GM18520 (cell line): ENCODE data around the gene CCDC148.
"Not testable (repeated sequence)": the region's sequence is repeated elsewhere in the genome, so short reads cannot be mapped to it uniquely, and the experiment has no call there.

ENCODE experiments used
- ATAC-seq: cut with Tn5 transposase; IDR thresholded peaks from one replicate; pipeline ENCODE4 v1.9.1; 2021; ENCODE audit not compliant: unreplicated experiment

CCDC148 gene

DNA sequence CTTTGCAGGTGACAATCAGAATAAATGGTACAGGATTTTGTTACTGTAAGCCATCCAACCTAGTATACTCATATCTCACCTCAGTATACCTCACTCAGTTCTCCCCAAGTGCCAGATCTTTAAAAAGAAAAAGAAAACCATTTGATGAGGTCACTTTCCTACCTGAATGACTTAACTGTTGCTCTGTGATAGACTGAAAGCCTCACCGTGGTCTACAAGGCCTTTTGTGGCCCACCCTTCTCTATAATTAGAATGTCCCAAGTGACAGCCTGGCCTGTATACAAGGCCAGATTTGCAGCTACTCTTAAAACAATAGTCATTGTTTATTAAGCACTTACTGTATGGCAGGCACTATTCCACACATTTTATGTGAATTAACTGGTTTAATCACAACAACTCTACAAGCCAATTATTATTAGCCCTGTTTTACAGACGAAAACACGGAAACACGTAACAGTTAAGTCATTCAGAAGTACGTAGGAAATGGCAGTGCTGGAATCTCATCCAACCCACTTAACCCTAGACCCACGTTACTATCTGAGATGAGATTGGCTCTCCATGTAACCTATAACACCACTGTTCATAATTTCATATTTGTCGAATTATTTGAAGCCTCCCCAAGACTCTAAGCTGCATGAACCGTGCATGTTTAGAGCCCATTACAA lies 28.5 kb upstream of the CCDC148 start:
- no peak for ATAC-seq

GRCh38 chr2:158482594-158482993 lies 26.0 kb upstream of the CCDC148 start:
- ATAC-seq: no peak

- ATAC-seq: no peak
Observed at GRCh38 chr2:158481116-158481515, 24.6 kb upstream of the CCDC148 start.

- ATAC-seq: no peak
Observed at GRCh38 chr2:158478816-158479215, 22.3 kb upstream of the CCDC148 start.

- ATAC-seq: no peak
Observed at GRCh38 chr2:158478237-158478636, 21.7 kb upstream of the CCDC148 start.

DNA sequence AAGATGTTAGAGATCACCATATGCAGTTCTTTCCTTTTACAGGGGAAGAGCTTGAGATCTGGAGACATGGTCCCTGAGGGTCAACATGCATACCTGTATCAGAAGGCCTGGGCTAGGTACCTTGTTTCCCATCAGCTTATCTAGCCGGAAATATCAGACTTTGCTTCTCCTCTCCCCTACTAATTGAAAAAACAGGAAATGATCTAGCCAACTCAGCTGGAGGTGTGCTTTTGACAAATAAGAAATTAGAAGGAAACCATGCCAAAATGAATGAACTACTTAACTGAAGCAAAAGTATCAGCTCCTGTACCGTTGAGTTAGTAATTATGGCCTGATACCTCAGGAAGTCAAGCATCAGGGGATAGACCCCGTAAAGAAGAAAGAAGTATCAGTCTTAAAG lies 20.6 kb upstream of the CCDC148 start:
- no peak for ATAC-seq

DNA sequence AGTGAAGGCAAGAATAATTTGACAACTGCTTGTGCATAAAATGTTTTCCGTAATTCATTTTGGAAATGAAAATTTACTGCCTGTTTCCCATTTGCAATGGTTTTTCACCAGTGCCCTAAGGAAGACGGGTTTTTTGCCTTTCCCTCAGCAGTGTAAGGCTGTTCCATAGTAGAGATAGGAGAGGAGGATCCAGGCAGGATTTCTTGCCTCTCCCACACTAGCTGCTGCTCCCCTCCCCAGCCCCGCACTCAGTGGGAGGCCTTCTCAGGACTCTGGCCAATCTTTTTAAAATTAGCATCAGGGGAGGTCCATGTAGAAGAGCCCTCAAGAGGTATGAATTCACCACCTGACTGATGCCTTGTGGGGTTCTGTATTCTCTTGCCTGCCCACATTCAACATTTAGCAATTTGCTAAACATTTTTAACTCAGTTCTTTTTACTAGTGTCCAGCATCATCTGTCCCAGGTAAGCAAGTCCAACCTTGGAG lies 18.0 kb upstream of the CCDC148 start:
- not testable (repeated sequence) for ATAC-seq

DNA sequence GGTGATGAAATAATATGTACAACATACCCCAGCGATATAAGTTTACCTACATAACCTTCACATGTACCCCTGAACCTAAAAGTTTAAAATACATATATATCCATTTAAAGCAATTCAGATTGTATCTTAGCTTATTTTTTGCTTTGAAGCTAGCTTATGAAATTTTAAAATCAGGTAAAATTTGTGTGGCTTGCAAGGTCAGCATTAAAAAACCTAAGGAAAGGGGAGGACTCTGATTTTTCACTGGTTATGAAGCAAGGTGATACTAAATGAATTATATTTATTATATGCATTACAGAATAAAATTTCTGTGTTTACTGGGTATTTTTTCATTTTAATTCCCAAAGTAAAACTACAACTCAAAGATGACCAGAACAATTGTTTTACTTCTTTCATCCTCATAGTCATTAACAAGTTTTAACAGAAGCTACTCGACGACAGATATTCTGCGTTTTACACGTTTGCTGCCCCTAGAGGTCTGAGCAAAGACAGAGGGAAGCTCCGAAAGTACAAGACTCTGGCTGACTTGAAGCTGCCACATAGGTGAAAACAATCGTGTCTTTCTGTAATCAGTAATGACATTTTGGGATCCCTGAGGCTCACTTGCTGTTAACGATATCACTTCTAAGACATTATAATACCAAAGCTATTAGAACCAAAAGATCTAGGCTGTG lies 17.3 kb upstream of the CCDC148 start:
- ATAC-seq: no peak

DNA sequence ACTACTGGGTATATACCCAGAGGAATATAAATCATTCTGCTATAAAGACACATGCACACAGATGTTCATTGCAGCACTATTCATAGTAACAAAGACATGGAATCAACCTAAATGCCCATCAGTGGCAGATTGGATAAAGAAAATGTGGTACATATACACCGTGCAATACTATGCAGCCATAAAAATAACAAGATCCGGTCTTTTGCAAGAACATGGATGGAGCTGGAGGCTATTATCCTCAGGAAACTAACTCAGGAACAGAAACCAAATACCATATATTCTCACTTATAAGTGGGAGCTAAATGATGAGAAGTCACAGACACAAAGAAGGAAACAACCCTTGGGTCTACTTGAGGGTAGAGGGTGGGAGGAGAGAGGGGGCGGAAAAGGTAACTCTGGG lies 16.7 kb upstream of the CCDC148 start:
- not testable (repeated sequence) for ATAC-seq

- not testable (repeated sequence) for ATAC-seq
Observed at GRCh38 chr2:158472829-158473228, 16.3 kb upstream of the CCDC148 start.

DNA sequence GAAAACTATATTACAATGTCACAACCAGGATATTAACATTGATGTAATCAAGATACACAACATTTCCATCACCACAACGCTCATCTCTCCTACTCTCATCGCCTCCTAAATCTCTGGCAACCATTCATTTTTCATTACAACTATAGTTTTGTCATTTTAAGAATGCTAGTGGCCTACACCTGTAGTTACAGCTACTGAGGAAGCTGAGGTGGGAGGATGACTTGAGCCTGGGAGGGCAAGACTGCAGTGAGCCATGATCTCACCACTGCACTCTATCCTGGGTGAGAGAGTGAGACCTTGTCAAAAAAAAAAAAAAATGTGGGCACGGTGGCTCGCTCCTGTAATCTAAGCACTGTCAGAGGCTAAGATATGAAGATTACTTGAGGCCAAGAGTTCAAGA lies 10.7 kb upstream of the CCDC148 start:
- ATAC-seq: no peak

GRCh38 chr2:158464426-158465281 lies 8.1 kb upstream of the CCDC148 start:
- ATAC-seq: peak; percentile 42

DNA sequence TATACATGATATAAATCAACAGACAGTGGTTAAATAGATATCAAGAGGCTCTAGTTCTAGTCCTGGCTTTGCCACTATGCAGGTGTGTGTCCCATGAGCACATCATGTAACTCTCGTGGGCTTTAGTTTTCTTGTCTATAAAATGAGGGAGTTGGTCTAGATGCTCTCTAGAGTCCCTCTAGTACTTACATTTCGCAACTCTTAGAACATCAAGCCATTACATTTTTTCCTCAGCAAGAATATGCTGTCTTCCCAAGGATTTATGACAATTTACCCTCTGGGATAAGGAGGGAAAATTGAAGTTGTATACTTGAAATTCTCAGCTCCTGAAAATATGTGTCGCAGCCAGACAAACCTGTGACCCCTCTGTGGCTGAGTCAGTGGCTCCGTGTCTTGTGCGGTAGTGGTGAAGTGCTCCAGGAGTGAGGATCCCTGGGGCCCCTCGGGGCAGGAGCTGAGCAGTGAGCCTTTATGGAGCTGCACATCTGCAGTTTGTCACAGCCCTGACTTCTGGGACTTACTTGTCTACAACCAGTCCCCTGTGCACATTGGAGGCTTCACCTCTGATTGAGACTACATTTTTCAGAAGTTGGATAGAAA lies 7.0 kb upstream of the CCDC148 start:
- ATAC-seq: no peak

GRCh38 chr2:158460632-158461297 lies 4.2 kb upstream of the CCDC148 start:
- ATAC-seq: no peak

DNA sequence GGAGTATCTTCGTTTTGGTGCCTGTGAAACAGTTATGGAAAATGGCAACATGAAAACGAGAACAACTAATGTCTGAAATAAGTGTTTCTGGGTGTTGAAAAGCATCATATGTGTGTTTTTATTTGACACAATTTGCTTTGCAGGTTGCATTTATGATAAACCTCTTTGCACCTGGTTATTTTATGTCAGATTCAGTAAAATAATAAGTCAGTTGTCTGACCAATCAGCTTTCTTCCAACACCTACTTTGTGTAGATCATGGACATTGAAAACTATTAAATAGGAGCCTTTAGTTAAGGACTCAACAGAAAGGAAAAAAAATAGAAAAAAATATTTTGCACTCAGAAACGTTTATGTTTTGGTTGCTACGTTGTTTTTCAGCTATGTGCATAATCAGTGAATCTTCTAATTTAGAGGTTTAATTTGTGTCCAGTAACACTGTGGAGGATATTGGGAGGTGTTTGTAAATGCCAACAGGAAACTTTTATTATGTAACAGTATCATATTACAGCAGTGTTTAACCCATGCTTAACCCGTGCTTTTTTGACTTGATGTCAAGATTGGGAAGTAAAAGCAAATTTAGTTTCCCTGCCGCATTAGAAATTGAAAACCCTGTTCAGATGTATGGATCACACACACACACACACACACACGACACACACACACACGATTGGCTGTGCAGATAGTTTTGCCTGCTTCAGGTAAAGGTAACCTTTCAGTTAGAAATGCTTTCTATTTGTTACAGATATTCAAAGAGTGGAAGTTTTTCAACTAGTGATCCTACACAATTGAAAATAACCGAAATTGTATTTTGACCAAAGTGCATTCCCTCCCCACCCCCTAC lies 2.8 kb upstream of the CCDC148 start:
- no peak for ATAC-seq

GRCh38 chr2:158458617-158458920 lies 2.0 kb upstream of the CCDC148 start:
- ATAC-seq: no peak

DNA sequence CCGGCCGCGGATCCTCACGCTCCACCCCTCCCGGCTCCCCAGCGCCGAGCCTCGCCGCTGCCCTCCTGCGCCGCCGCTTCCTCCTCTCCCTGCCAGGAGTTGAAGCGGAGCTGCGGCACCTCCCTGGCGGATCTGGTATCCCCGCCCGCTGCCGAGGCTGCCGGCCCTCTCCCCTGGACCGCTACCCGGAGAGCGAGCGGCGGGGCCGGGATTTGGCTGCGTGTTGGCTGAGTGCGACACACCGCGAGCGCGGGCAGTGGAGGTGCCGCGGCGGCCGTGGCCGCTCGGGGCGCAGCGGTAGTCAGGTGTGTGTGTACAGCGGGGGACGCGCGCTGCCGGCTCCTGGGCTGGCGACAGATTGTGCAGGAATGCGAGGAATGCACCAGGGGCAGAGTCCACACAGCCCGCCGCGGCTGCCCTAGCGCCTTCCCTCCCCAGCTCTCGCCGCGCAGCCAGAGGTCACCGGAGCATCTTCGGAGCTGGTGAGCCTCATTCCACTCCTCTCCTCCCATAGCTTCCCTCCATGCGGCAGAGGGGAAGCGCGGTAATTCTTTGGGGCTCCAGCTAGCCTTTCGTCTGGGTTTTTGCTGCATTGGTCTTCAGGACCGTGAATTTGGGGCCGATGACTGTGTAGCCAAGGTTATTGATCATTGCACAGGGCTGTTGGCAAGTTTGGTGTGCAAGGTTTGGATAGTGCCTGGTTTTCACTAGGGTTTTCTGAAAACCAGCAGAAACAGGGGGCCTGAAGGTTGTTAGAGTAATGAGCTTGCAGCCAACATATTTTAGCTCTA lies 1.5 kb upstream of the CCDC148 start:
- ATAC-seq: no peak

DNA sequence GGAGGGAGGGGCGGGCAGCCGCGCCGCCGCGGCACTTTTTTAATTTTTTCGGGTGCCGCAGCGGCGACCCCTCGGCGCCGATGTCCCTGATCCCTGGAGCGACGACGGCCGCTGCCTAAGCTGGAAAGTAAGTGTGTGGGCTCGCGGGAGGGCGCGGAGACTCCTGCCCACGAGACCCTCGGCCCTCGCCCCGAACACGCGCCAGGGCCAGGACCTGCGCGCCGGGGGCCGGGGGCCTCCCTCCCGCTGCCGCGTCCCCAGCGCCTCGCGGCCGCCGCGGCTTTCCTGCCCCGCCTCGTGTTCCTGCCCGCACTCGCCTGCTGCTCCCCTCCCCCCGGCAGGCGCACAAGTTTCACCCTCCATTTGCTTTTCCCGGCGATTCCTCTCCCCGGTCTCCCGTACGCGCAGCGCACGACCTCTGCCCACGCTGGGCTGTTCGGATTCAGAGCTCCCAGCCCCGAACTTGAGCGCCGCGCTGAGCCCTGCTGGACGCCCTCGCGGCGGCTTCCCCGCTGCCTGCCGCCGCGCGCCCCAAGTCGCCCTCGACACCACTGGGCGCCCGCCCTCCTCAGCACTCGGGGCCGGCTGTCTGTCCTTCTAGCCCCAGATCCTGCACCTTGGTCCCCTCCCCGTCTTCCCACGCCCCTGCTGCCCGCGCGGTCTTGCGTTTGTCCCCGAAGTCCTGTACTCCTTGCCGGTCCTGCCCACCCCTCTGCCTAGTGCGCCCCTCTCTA lies 706 bp upstream of the CCDC148 start:
- ATAC-seq: no peak

GRCh38 chr2:158443606-158444005 lies 12.9 kb downstream of the CCDC148 start:
- no peak for ATAC-seq
